COR-L47 (cell line): ENCODE measurements around the gene EFHD1.
A peak's percentile ranks its signal among the peaks of the same experiment; 100 is the strongest.
"Not testable (repeated sequence)": the region's sequence is repeated elsewhere in the genome, so short reads cannot be mapped to it uniquely, and the experiment has no call there.

ENCODE experiments used
- DNase-seq: peaks from one replicate; lab custom pipeline; 2025; lab: John Stamatoyannopoulos, UW

The EFHD1 gene

GRCh38 chr2:232652505-232652851, 19.1 kb downstream of the EFHD1 start:
- no peak for DNase-seq

GRCh38 chr2:232653441-232653840, 20.0 kb downstream of the EFHD1 start:
- no peak for DNase-seq

GRCh38 chr2:232655392-232655791, 22.0 kb downstream of the EFHD1 start:
- DNase-seq, result no peak

- DNase-seq, result no peak
These were observed 24.9 kb downstream of the EFHD1 start for GRCh38 chr2:232658217-232658785.

GRCh38 chr2:232659359-232659758, 26.0 kb downstream of the EFHD1 start:
- DNase-seq, result no peak

- DNase-seq, result no peak
These were observed 29.3 kb downstream of the EFHD1 start for GRCh38 chr2:232662486-232663260.

GRCh38 chr2:232666051-232666805, 32.8 kb downstream of the EFHD1 start:
- no peak for DNase-seq

- DNase-seq, result peak; percentile 38
These were observed 34.7 kb downstream of the EFHD1 start for GRCh38 chr2:232667989-232668583.

- DNase-seq, result no peak
These were observed 35.5 kb downstream of the EFHD1 start for GRCh38 chr2:232668805-232669444.

GRCh38 chr2:232672588-232672987, 39.2 kb downstream of the EFHD1 start:
- DNase-seq, result no peak

- DNase-seq, result no peak
These were observed 41.1 kb downstream of the EFHD1 start for GRCh38 chr2:232674491-232674890.

GRCh38 chr2:232675381-232675780, 42.0 kb downstream of the EFHD1 start:
- no peak for DNase-seq

GRCh38 chr2:232680006-232680405, 46.6 kb downstream of the EFHD1 start:
- no peak for DNase-seq

- no peak for DNase-seq
These were observed 48.1 kb downstream of the EFHD1 start for GRCh38 chr2:232681527-232681926.

- DNase-seq, result no peak
These were observed 50.0 kb downstream of the EFHD1 start for GRCh38 chr2:232683368-232683767.

GRCh38 chr2:232685391-232685790, 52.0 kb downstream of the EFHD1 start:
- DNase-seq, result not testable (repeated sequence)

- DNase-seq, result no peak
These were observed 54.2 kb downstream of the EFHD1 start for GRCh38 chr2:232687382-232688160.

- DNase-seq, result no peak
These were observed 54.8 kb downstream of the EFHD1 start for GRCh38 chr2:232688201-232688600.

- peak; percentile 49 for DNase-seq
These were observed 55.9 kb downstream of the EFHD1 start for GRCh38 chr2:232689152-232689910.

- not testable (repeated sequence) for DNase-seq
These were observed 57.7 kb downstream of the EFHD1 start for GRCh38 chr2:232691117-232691516.

GRCh38 chr2:232693344-232693743, 59.9 kb downstream of the EFHD1 start:
- no peak for DNase-seq
